Heart left ventricle (tissue), 16 donors: ENCODE data around the gene NTF3. TPM values are rescaled to one million over a fixed set of nuclear protein-coding genes. Genes with fewer than 3 reads are reported as not detected.

Experiments used
- ATAC-seq, 4 donors: fragments of 200-7000 bp; cut with Tn5 transposase; one replicate each; pipeline ENCODE4 v1.9.1; 2020 to 2022; ENCODE audit warnings: moderate library complexity in 4 of 4, mild to moderate bottlenecking in 3 of 4, moderate number of reproducible peaks in 1 of 4
- DNase-seq, 5 donors: peaks; one replicate each; pipeline ENCODE4 v3.0.0-alpha.2; 2020
- H3K27ac ChIP-seq, 12 donors: fragments of 200-600 bp; sonication (generic) in 4 of 12; one replicate each; pipeline versions ENCODE4 v1.5.0 to v1.8.0; 2016 to 2022; ENCODE audit warnings: mild to moderate bottlenecking in 2 of 12
- H3K27me3 ChIP-seq, 9 donors: fragments of 200-600 bp; sonication (generic) in 2 of 9; one replicate each; pipeline versions ENCODE4 v1.5.1 to v1.8.0; 2016 to 2022; ENCODE audit warnings: mild to moderate bottlenecking in 3 of 9
- H3K36me3 ChIP-seq, 9 donors: fragments of 200-600 bp; sonication (generic) in 2 of 9; one replicate each; pipeline versions ENCODE4 v1.5.0 to v1.8.0; 2018 to 2022; ENCODE audit warnings: mild to moderate bottlenecking in 2 of 9
- H3K4me1 ChIP-seq, 12 donors: fragments of 200-600 bp; sonication (generic) in 4 of 12; one replicate each; pipeline versions ENCODE4 v1.5.0 to v1.8.0; 2016 to 2022; ENCODE audit warnings: mild to moderate bottlenecking in 3 of 12
- H3K4me3 ChIP-seq, 12 donors: fragments of 200-600 bp; sonication (generic) in 4 of 12; one replicate each; pipeline versions ENCODE4 v1.5.0 to v1.8.0; 2017 to 2022; ENCODE audit warnings: mild to moderate bottlenecking in 9 of 12, moderate library complexity in 4 of 12
- H3K9me3 ChIP-seq, 12 donors: fragments of 200-600 bp; sonication (generic) in 4 of 12; one replicate each; pipeline versions ENCODE4 v1.5.0 to v1.8.0; 2016 to 2022; ENCODE audit warnings: mild to moderate bottlenecking in 1 of 12
- CTCF ChIP-seq, 12 donors: fragments of 200-600 bp; sonication (generic) in 4 of 12; IDR thresholded peaks; one replicate each; pipeline versions ENCODE4 v1.5.0 to v1.8.0; 2018 to 2022; ENCODE audit warnings: antibody characterized with exemption in 12 of 12, mild to moderate bottlenecking in 5 of 12
- POLR2A ChIP-seq, 2 donors: fragments of 450-650 bp; IDR thresholded peaks; one replicate each; pipeline ENCODE4 v1.6.1; 2017; ENCODE audit warnings: antibody characterized with exemption in 2 of 2, mild to moderate bottlenecking in 2 of 2, moderate library complexity in 2 of 2
- WGBS, 4 donors: extraction: QIAGEN DNeasy Blood & Tissue Kit in 2 of 4; methylation state at CpG; one replicate each; pipeline versions ENCODE4 v1.1.5 to v1.1.7; 2013 to 2018; 5-methylcytosine and 5-hydroxymethylcytosine counted together
- intact Hi-C, 10 donors: fragments of 100-400 bp; cut with DNase I; formaldehyde crosslinking; loops; one replicate each; pipeline versions ENCODE4 v1.11.1 to v1.14.2; 2022
- polyA plus RNA-seq, 2 donors: library from polyadenylated mRNA; stranded (reverse); fragments of 200-250 nt; gene quantifications; one replicate each; pipeline ENCODE4 v1.2.3, GENCODE V29; 2013
- total RNA-seq, 9 donors: library from RNA; depleted of rRNA in 2 of 9; stranded (reverse); fragments of >200 nt in 2 of 9; fragmentation: NEBNext Ultra II Directional in 3 of 9; extraction: Animal tissue kit (Norgen Biotek cat#: 25700) in 3 of 9; gene quantifications; one replicate each; pipeline versions ENCODE4 v1.1.0 to v1.2.4, GENCODE V29; 2016 to 2023
- donor health status: ischemic (EF 13 %, LVEDD 7.1; RV severe dilation, severe dysfunction).
- donor health status: healthy with polysubstance abuse.
- donor health status: DM: no; HTN: yes; CAD: no.
- donor health status: DM: no; HTN: no; CAD: no.
- donor health status: ischemic (EF 25% LVEDD 6.9; RV normal size, moderate dysfunction).
- donor health status: ischemic (EF 25% LVEDD 5.7; RV mildly dilated, moderate dysfunction).
- donor health status: healthy.
- donor health status: DM: yes; HTN: yes; CAD: no.
- donor health status: ischemic (EF 35%, LVEDD 5.7; RV mildly dilated, moderate dysfunction).
- donor health status: nonischemic (EF 11% LVEDD 7.7; RV severe dilation, severe dysfunction).
- donor health status: DM: yes; HTN: yes; CAD: no.
- donor health status: PGD.
- donor health status: ischemic (EF 29% LVEDD 5.4; RV normal size, mild dysfunction).
- donor health status: nonischemic (EF 23%, LVEDD 6.1; RV moderate dilation, normal function).

The NTF3 gene
- total and polyA plus RNA-seq, 11 donors: 0.26 to 1.7 (median 0.63) TPM

DNA sequence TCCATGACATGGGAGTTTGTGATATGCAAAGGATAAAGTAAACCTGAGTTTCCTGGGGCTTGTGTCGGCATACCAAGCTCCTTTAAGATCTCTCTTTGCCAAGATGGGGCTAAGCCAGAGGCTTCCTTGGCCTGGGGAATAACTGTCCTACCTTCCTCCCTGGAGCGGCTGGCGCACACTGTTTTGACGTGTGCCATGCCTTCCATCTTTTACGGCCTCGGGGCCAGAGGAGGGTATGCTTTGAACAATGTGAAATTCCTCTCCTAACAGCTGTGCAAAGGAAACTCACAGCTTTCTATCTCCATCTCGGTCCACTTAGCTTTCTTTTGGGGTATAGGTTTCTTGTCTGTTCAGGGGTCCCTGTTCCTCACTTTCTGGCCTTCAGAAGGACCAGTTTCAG lies 55.2 kb downstream of the NTF3 start:
- Histone ChIP-seq H3K27me3 (peaks cover 0 to 3% (median 0%) of the 10 kb centered on the region in 9 donors), H3K9me3 (no peaks in the 10 kb centered on the region), H3K4me3 (no peak overlapping the region), H3K4me1 (peaks cover 0 to 25% (median 9%) of the 10 kb centered on the region in 12 donors), H3K27ac (no peak overlapping the region), H3K36me3 (no peaks in the 10 kb centered on the region)
- intact Hi-C loops: no loop called here
- WGBS, 4 donors: 78 to 95% (median 91%) methylated on average over 7 of the region's 7 CpGs
- DNase-seq: no peak
- no peak for ATAC-seq
- TF ChIP-seq CTCF (IDR thresholded peaks at IDR 0.05): no peak
- no peak for TF ChIP-seq POLR2A (IDR thresholded peaks at IDR 0.05)

- WGBS, 4 donors: 79 to 86% (median 82%) methylated on average over 6 of the region's 6 CpGs
- no peaks in the 10 kb centered on the region for H3K9me3 ChIP-seq
- no peak for DNase-seq
- intact Hi-C loops: no loop called here
- H3K36me3 ChIP-seq: no peaks in the 10 kb centered on the region
- H3K4me3 ChIP-seq: no peak overlapping the region
- ATAC-seq: peak in 1 of 4 donors; percentile 45
- H3K4me1 ChIP-seq: peaks cover 0 to 25% (median 9%) of the 10 kb centered on the region in 12 donors
- peak overlapping the region in 2 of 12 donors; percentile 15 to 26 for H3K27ac ChIP-seq
- peaks cover 0 to 2% (median 0%) of the 10 kb centered on the region in 9 donors for H3K27me3 ChIP-seq
- no peak for TF ChIP-seq POLR2A (IDR thresholded peaks at IDR 0.05)
- TF ChIP-seq CTCF (IDR thresholded peaks at IDR 0.05): no peak
Observed at GRCh38 chr12:5487948-5488625, 56.2 kb downstream of the NTF3 start.

- ATAC-seq: peak in 3 of 4 donors; percentile 42 to 86 (median 53)
- DNase-seq: no peak
- H3K4me1 ChIP-seq: peaks cover 0 to 25% (median 9%) of the 10 kb centered on the region in 12 donors
- TF ChIP-seq POLR2A (IDR thresholded peaks at IDR 0.05) (no peak), CTCF (IDR thresholded peaks at IDR 0.05) (no peak)
- H3K27ac ChIP-seq: peak overlapping the region in 2 of 12 donors; percentile 15 to 26
- WGBS, 4 donors: 61 to 83% (median 71%) methylated on average over 2 of the region's 2 CpGs
- H3K27me3 ChIP-seq: no peaks in the 10 kb centered on the region
- intact Hi-C loops: no loop called here
- H3K36me3 ChIP-seq: no peaks in the 10 kb centered on the region
- H3K9me3 ChIP-seq: no peaks in the 10 kb centered on the region
- no peak overlapping the region for H3K4me3 ChIP-seq
Observed at GRCh38 chr12:5488626-5488955, 56.7 kb downstream of the NTF3 start.

DNA sequence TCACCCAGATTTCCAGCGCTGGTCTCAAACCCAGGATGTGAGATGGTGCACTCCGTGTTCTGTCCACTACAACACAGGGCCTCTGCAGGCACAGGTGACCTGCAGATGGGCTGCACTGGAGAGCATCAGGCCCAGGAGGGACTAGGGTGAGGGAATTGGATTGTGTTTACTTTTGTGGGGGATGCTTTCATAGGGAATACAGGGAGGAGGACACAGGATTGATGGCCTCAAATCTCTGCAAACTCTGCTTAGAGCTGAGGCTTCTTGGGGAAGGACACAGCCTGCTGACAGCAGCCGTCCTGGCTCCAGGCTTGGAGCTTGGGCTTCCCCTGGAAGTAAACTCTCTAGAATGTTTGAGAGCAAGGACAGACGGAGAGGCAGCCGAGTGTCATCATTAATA lies 57.1 kb downstream of the NTF3 start:
- WGBS, 4 donors: 77 to 87% (median 82%) methylated on average over 5 of the region's 5 CpGs
- ATAC-seq (peak in 1 of 4 donors; percentile 6), DNase-seq (no peak)
- Histone ChIP-seq H3K4me3 (no peak overlapping the region), H3K4me1 (peaks cover 0 to 25% (median 9%) of the 10 kb centered on the region in 12 donors), H3K27ac (peak overlapping the region in 1 of 12 donors; percentile 43), H3K27me3 (no peaks in the 10 kb centered on the region), H3K36me3 (no peaks in the 10 kb centered on the region), H3K9me3 (no peaks in the 10 kb centered on the region)
- TF ChIP-seq CTCF (IDR thresholded peaks at IDR 0.05) (no peak), POLR2A (IDR thresholded peaks at IDR 0.05) (no peak)
- intact Hi-C loops: no loop called here
